GM21786 (cell line): Measurements from ENCODE around the gene PTPN3.
A peak's percentile ranks its signal among the peaks of the same experiment; 100 is the strongest.
"Not testable (repeated sequence)": the region's sequence is repeated elsewhere in the genome, so short reads cannot be mapped to it uniquely, and the experiment has no call there.

Source experiments
- ATAC-seq: cut with Tn5 transposase; IDR thresholded peaks from one replicate; pipeline ENCODE4 v1.9.1; 2021; ENCODE audit not compliant: unreplicated experiment

Gene PTPN3, protein sequence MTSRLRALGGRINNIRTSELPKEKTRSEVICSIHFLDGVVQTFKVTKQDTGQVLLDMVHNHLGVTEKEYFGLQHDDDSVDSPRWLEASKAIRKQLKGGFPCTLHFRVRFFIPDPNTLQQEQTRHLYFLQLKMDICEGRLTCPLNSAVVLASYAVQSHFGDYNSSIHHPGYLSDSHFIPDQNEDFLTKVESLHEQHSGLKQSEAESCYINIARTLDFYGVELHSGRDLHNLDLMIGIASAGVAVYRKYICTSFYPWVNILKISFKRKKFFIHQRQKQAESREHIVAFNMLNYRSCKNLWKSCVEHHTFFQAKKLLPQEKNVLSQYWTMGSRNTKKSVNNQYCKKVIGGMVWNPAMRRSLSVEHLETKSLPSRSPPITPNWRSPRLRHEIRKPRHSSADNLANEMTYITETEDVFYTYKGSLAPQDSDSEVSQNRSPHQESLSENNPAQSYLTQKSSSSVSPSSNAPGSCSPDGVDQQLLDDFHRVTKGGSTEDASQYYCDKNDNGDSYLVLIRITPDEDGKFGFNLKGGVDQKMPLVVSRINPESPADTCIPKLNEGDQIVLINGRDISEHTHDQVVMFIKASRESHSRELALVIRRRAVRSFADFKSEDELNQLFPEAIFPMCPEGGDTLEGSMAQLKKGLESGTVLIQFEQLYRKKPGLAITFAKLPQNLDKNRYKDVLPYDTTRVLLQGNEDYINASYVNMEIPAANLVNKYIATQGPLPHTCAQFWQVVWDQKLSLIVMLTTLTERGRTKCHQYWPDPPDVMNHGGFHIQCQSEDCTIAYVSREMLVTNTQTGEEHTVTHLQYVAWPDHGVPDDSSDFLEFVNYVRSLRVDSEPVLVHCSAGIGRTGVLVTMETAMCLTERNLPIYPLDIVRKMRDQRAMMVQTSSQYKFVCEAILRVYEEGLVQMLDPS

DNA sequence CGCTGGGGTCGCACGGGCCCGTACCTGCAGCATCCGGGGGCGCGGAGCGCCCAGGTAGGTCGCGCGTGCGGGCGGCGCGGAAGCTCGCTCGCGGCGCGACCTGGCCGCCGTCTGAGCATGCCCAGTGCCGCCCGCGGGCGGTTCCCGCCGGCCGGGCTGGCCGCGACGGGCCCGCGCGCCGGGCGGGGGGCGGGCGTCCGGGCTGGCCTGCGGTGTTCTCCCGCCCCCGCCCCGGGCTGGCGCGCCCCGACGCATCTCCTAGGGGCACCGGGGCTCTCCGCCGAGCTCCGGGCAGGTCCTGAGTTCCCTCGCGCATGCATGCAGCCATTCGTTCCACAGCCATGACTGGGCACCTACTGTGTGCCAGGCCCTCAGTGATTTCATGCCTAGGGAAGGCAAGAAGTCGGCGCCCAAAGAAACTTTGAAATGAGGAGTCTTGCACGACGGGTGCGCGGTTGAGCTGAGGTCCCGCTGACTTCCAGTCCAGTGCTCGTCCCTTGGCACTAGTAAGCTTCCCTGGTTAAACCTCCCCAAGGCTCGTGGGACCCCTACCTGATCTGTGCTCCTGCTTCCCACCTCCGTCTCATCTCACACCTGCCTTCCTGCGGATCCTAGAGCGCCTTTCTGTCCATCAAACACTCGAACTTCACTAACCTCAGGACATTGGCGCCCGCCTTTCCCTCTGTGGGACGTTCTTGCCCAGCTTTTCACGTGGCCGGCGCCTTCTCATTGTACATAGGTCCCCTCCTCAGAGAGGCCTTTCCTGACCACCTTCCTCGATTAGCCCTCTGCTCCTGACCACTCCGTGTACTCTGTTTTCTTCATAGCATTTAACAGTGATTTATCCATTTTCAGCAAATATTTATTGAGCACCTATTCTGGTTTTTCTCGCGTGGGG lies at the start of gene PTPN3:
Gene PTPN3 (minus strand): TSS at position 113 of the 898 bp plus-strand sequence. CDS start 34,873 bp downstream, outside the sequence.
- ATAC-seq = no peak

DNA sequence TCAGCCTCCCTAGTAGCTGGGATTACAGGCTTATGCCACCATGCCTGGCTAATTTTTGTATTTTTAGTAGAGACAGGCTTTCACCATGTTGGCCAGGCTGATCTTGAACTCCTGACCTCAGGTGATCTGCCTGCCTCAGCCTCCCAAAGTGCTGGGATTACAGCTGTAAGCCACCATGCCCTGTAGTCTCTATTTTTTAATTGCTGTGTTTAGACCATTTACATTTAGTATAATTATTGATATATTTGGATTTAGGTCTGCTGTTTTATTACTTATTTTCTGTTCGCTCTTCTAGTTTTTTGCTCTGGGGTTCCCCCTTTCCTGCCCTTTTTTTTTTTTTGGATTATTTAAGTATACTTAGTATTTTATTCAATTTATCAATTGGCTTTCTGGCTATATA lies 46.8 kb upstream of the PTPN3 start:
- not testable (repeated sequence) for ATAC-seq

DNA sequence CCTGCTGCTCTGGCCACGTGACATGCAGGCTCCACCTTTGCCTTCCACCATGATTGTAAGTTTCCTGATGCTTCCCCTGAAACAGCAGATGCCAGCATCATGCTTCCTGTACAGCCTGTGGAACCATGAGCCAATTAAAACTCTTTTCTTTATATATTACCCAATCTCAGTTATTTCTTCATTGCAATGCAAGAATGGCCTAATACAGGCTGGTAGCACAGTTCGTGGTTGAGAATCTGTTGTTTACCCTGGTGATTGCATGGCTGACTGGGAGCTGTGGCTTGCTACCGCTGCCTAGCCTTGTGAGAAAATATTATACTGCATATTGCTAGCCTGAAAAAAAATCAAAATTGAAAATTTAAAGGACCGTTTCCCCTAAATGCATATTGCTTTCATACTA lies 44.8 kb upstream of the PTPN3 start:
- ATAC-seq = no peak

- no peak for ATAC-seq
These were observed 40.2 kb upstream of the PTPN3 start for GRCh38 chr9:109538346-109538745.

GRCh38 chr9:109537288-109537687 lies 39.2 kb upstream of the PTPN3 start:
- ATAC-seq = no peak

DNA sequence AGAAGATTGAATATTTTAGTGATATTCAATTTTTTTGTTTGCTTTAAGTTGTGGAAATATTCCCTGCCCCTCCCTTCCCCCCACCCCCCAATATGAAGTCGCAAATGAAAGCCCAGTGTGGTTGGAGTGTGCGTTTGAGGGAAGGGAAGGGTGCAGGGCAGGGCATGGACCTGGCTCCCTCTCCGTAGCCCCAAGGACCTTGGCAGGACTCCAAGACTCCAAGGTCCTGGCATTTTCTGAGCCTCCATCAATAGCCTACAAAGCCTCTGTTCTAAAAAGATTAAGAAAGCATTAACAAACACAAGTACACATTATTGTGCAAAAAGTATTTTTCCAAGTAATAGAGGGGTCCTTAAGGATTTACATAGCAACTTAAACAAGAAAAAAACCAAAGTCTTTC lies 38.8 kb upstream of the PTPN3 start:
- no peak for ATAC-seq

DNA sequence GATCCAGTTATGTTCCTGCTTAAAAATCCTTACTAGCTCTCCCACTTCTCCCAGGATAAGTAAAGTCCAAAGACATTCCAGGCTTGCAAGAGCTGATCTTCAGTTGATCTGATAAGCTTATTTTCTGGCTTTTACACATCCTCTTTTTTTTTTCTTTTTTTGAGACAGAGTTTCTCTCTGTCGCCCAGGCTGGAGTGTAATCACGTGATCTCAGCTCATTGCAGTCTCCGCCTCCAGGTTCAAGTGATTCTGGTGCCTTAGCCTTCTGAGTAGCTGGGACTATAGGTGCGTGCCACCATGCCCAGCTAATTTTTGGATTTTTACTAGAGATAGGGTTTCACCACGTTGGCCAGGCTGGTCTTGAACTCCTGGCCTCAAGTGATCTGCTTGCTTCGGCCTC lies 37.3 kb upstream of the PTPN3 start:
- ATAC-seq = no peak

DNA sequence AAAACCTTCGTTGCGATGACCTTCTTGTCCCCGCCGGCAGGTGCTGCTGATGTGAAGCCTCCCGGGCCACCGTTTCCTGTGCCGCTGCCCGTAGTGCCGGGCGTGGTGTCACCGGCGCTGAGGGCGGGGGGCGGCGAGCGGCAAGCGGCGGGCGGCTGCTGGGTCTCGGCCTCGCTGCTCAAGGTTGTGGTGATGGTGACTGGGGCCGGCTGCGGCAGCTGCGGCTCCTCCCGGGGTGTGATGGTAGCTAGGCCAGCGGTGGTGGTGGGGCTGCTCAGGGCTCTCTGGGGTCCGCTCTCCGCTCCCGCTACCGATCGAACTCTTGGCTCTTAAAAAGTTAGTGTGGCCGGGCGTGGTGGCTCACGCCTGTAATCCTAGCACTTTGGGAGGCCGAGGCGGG lies 36.0 kb upstream of the PTPN3 start:
- no peak for ATAC-seq

- ATAC-seq = not testable (repeated sequence)
These were observed 34.5 kb upstream of the PTPN3 start for GRCh38 chr9:109532652-109533051.

GRCh38 chr9:109522106-109522505 lies 24.0 kb upstream of the PTPN3 start:
- ATAC-seq = no peak

GRCh38 chr9:109520475-109521132 lies 22.5 kb upstream of the PTPN3 start:
- peak; percentile 87 for ATAC-seq

- ATAC-seq = no peak
These were observed 21.3 kb upstream of the PTPN3 start for GRCh38 chr9:109519366-109519765.

GRCh38 chr9:109518621-109519335 lies 20.7 kb upstream of the PTPN3 start:
- no peak for ATAC-seq

DNA sequence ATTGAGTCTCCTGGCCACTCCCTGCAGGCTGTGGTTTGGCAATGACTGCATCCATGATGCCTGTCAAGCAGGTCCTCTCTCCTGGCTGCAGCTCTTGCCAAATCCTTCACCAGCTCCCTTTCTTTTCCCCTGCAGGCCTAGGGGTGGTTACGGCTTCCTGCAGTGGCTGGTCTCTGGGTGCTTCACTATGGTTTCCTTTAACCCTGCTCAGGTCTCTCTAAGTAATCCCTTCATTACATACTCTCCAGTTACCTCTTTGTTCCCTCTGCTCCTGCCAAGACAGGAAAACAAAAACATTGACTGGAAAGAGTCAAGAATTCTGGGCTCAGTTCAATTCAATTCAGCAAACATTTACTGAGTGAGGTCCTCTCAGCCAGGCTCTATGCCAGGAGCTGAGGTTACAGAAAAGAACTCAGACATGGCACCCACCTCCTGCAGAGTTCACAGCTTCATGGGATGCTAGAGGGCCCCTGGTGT lies 19.8 kb upstream of the PTPN3 start:
- no peak for ATAC-seq

DNA sequence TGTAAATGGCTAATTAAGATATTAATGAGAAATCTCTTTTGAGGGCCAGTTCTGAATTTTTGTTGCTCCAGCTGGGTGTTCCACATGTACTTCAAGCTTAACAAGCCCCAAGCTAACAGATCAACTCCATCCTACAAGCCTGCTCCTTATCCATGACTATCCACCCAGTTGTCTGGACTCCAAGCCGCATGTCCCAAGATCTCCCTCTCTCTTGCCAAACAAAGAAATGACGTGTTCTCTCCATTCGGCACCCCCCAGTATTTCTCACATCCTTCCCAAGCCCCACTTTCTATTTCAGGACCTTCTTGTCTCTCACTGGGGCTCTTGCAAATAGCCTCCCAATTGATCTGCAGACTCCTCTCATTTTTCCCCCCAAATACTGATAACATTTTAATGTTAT lies 15.8 kb upstream of the PTPN3 start:
- no peak for ATAC-seq

DNA sequence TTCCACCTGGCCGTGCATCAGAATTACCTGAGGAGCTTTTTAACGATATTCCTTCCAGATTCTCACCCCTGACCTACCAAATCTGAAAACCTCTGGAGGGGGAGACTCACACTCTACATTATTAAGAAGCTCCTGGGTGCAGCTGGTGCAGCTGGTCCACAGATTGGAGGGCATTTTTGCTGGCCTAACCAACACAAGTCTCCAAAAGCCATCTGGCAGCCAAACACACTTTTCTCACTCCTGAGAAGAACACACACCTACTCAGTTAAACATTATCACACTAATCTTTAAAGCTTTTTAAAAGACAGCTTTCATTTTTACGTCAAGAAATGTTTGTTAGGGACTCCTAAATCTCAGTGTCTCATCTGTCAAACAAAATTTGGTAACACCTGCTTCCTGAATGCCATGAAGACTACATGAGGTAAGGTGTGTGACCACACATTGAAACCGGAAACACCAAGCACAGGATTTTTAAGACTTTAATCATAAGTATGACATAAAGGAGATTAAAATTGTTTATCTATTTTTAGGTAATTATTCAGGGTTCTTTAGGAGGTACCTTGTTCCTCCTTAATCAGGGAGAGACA lies 14.2 kb upstream of the PTPN3 start:
- peak; percentile 61 for ATAC-seq

DNA sequence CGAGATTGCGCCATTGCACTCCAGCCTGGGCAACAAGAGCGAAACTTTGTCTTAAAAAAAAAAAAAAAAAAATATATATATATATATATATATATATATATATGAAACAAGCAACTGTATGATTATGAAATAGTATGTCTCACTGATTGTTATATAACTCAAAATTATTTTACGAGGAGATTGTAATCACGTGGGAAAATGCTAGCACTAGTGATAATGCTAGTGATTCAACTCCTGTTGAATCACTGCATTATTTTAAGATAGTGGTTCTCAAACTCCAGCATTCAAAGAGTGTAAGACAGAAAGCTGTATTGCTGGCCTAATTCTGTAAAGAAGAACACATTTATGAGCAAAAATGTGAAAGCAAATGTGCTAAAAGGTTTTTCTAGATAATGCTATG lies 12.4 kb upstream of the PTPN3 start:
- no peak for ATAC-seq

- ATAC-seq = not testable (repeated sequence)
These were observed 11.9 kb upstream of the PTPN3 start for GRCh38 chr9:109510042-109510441.

DNA sequence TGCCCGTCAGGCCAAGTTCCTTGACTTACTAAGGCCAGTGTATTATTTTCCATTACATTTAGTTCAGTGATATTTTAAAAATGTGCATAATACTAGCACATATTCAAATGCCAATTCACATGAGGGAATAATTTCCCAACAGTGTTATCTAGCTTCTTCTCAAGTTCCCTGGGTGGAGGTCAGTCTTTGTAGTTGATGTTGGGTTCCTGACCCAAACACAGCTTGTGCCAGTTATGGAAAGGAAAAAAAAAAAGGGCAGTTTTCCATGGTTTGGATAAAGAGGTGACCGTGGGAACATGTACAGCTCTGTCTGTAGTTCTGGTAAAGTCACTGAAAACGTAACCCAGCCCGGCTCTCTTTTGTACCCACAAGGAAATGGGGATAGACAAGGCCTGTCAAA lies 11.5 kb upstream of the PTPN3 start:
- no peak for ATAC-seq
